KMS-11 (cell line): ENCODE data around the gene GNG10.
A peak's percentile ranks its signal among the peaks of the same experiment; 100 is the strongest.

ENCODE experiments used
- H2AFZ ChIP-seq: fragments of 200-600 bp; sonication (generic); 2 replicates; pipeline ENCODE4 v1.6.1; 2016; ENCODE audit warnings: antibody characterized with exemption, mixed run types, low read depth
- H3K27ac ChIP-seq: fragments of 200-600 bp; sonication (generic); 2 replicates; pipeline ENCODE4 v1.6.1; 2016; ENCODE audit warnings: mild to moderate bottlenecking, mixed run types
- H3K27me3 ChIP-seq: fragments of 200-600 bp; sonication (generic); 2 replicates; pipeline ENCODE4 v1.6.1; 2017; ENCODE audit warnings: mild to moderate bottlenecking, low read depth, mixed run types, moderate library complexity; ENCODE audit not compliant: insufficient read depth
- H3K36me3 ChIP-seq: fragments of 200-600 bp; sonication (generic); 2 replicates; pipeline ENCODE4 v1.6.1; 2017; ENCODE audit warnings: mild to moderate bottlenecking, mixed run types; ENCODE audit not compliant: insufficient read depth
- H3K4me1 ChIP-seq: fragments of 200-600 bp; sonication (generic); 2 replicates; pipeline ENCODE4 v1.6.1; 2016; ENCODE audit warnings: mild to moderate bottlenecking, low read depth, mixed run types; ENCODE audit not compliant: poor library complexity, severe bottlenecking
- H3K4me2 ChIP-seq: fragments of 200-600 bp; sonication (generic); 2 replicates; pipeline ENCODE4 v1.7.0; 2016; ENCODE audit warnings: mild to moderate bottlenecking, mixed run types
- H3K4me3 ChIP-seq: fragments of 200-600 bp; sonication (generic); IDR thresholded peaks from 2 replicates; pipeline ENCODE4 v1.6.1; 2017; ENCODE audit warnings: low read depth, low read length, mixed read lengths; ENCODE audit not compliant: insufficient read depth
- H3K79me2 ChIP-seq: fragments of 200-600 bp; sonication (generic); 2 replicates; pipeline ENCODE4 v1.6.1; 2016; ENCODE audit warnings: low read depth, mixed run types; ENCODE audit not compliant: insufficient read depth
- H3K9ac ChIP-seq: fragments of 200-600 bp; sonication (generic); 2 replicates; pipeline ENCODE4 v1.6.1; 2016; ENCODE audit warnings: mild to moderate bottlenecking, mixed run types
- H4K20me1 ChIP-seq: fragments of 200-600 bp; sonication (generic); 2 replicates; pipeline ENCODE4 v1.6.1; 2016; ENCODE audit warnings: mild to moderate bottlenecking, mixed run types; ENCODE audit not compliant: insufficient read depth
- TF ChIP-seq, protein P1 (sequence below): fragments of 200-600 bp; sonication (generic); conservative IDR thresholded peaks from 2 replicates; pipeline ENCODE4 v1.6.1; 2017; ENCODE audit warnings: low read depth, mild to moderate bottlenecking, antibody characterized with exemption, low read length, moderate library complexity, mixed read lengths

The GNG10 gene

DNA sequence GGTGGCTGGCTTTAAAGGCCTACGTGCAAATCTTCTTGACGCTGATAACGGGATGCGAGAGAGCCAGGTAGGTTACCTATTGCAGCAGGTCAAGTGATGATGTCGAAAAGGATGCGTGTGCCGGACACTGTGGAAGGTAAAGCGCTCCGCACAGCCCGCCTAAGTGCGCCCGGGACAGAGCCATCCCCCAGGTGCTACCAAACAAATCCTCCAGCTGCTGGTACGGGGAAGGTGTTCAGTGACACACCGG, 30.5 kb upstream of the GNG10 start:
- Histone ChIP-seq H3K36me3 (no peaks in the 10 kb centered on the region), H3K27me3 (no peaks in the 10 kb centered on the region), H3K4me1 (peaks cover 15% of the 10 kb centered on the region), H4K20me1 (no peaks in the 10 kb centered on the region), H3K9ac (peak overlapping the region; percentile 85; the same call in 1 of the 2 replicates), H3K27ac (no peak overlapping the region), H3K4me2 (peak overlapping the region; percentile 88), H2AFZ (peak overlapping the region; percentile 85), H3K4me3 (no peak overlapping the region), H3K79me2 (peaks cover 44% of the 10 kb centered on the region)
- TF ChIP-seq, protein P1, sequence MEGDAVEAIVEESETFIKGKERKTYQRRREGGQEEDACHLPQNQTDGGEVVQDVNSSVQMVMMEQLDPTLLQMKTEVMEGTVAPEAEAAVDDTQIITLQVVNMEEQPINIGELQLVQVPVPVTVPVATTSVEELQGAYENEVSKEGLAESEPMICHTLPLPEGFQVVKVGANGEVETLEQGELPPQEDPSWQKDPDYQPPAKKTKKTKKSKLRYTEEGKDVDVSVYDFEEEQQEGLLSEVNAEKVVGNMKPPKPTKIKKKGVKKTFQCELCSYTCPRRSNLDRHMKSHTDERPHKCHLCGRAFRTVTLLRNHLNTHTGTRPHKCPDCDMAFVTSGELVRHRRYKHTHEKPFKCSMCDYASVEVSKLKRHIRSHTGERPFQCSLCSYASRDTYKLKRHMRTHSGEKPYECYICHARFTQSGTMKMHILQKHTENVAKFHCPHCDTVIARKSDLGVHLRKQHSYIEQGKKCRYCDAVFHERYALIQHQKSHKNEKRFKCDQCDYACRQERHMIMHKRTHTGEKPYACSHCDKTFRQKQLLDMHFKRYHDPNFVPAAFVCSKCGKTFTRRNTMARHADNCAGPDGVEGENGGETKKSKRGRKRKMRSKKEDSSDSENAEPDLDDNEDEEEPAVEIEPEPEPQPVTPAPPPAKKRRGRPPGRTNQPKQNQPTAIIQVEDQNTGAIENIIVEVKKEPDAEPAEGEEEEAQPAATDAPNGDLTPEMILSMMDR: no peak

DNA sequence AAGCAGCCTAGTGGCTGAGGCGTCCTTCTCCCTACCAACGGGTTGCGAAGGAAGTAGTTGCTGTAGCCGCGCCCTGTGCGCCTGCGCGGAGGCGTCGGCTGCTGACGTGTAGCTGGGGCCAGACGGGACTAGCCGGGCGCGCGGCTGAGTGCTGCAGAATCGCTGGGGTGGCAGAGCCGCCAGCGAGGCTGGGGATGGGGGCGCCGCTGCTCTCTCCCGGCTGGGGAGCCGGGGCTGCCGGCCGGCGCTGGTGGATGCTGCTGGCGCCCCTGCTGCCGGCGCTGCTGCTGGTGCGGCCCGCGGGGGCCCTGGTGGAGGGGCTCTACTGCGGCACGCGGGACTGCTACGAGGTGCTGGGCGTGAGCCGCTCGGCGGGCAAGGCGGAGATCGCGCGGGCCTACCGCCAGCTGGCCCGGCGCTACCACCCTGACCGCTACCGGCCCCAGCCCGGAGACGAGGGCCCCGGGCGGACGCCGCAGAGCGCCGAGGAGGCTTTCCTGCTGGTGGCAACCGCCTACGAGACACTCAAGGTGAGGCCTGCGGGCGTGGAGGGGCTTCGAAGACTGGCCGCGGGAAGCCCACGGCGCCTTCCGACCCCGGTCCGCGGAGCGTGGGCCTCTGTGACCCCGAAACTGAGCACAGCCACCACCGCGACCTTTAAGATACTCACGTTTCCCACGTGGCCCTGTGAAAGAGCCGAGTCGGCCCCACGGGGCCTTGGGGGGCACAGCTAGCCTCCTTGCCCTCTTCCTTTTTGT, 30.0 kb upstream of the GNG10 start, which contains the start of gene DNAJC25:
Gene DNAJC25 (plus strand): TSS at position 121 of the 758 bp plus-strand sequence. CDS start 74 bp downstream, at position 195.
- H3K4me3 ChIP-seq: no peak within 1 kb of the TSS
- peaks cover 47% of the 10 kb centered on the region for H3K79me2 ChIP-seq
- H3K4me2 ChIP-seq: peak within 1 kb of the TSS; percentile 88
- H3K9ac ChIP-seq: peak within 1 kb of the TSS; percentile 85
- no peaks in the 10 kb centered on the region for H3K27me3 ChIP-seq
- H3K4me1 ChIP-seq: peaks cover 15% of the 10 kb centered on the region
- no peaks in the 10 kb centered on the region for H4K20me1 ChIP-seq
- TF ChIP-seq, protein P1: no peak
- H2AFZ ChIP-seq: peak within 1 kb of the TSS; percentile 85
- H3K27ac ChIP-seq: peak within 1 kb of the TSS; percentile 67
- H3K36me3 ChIP-seq: no peaks in the 10 kb centered on the region

DNA sequence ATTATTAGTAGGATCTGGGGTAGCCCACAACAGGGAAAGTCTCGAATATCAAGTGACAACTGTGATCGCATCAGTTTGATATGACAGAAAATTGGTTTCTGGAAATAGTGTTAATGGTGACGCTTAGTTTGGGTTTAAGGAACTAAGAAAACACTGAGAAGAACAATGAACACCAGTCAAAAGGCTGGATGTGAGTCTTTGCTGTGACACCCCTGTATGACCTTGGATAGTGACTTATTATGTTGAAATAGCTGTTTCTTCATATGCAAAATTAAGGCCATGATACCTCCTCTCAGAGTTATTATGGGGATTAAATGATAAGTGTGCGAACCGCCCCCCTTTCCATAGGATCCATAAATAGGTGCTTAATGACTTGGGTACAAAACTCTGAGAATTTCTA, 29.3 kb upstream of the GNG10 start:
- H3K4me2 ChIP-seq: peak overlapping the region; percentile 74
- peak overlapping the region; percentile 67 for H3K27ac ChIP-seq
- TF ChIP-seq, protein P1: no peak
- peak overlapping the region; percentile 85 for H2AFZ ChIP-seq
- no peak overlapping the region for H3K4me3 ChIP-seq
- H3K27me3 ChIP-seq: no peaks in the 10 kb centered on the region
- no peaks in the 10 kb centered on the region for H3K36me3 ChIP-seq
- H3K4me1 ChIP-seq: peaks cover 15% of the 10 kb centered on the region
- H4K20me1 ChIP-seq: no peaks in the 10 kb centered on the region
- peak overlapping the region; percentile 85 for H3K9ac ChIP-seq
- H3K79me2 ChIP-seq: peaks cover 54% of the 10 kb centered on the region

DNA sequence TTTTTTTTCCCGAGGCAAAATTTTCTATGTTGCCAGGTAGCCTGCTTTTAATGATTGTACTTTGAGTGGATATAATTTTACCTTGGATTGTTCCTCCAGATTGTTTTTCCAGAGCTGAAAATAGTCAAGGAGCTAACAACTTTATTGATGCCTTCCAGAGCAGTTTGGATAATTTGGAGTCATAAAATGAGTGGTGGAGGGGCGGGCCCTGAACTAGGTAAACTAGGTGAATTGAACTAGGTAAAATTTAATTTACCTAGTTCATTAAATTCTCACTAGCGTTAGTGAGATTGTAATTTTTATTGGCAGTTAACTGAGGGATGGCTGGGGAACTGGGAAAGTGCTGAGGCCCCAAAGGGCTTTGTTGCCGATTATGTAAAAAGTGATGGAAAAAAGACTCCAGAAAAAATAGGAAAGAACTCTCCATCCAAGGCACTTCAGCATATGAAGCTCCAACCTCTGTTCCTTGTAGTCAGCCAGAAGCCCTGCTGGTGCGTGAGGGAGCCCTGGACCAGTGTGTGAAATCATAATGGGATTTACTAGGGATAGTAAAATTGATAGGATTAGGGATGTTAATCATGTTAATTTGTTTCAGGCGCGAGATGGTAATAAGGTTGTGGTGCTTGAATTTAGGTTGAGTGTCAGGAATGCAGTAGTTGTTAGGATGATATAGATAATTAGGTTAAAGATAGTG, 28.6 kb upstream of the GNG10 start:
- Histone ChIP-seq H3K36me3 (no peaks in the 10 kb centered on the region), H3K79me2 (peaks cover 58% of the 10 kb centered on the region), H3K4me1 (peaks cover 15% of the 10 kb centered on the region), H3K4me3 (no peak overlapping the region), H3K27me3 (no peaks in the 10 kb centered on the region), H3K27ac (no peak overlapping the region), H3K4me2 (peak overlapping the region; percentile 74), H3K9ac (peak overlapping the region; percentile 85; the same call in 1 of the 2 replicates), H4K20me1 (0 out of 2 replicates have a peak, but pooled peaks cover 1% of the 10 kb centered on the region), H2AFZ (no peak overlapping the region)
- TF ChIP-seq, protein P1: no peak
